NCI-H345 treated with DMSO at 0.1 percent for 48 hours (cell line): Measurements from ENCODE around the gene PCED1B.
"Not testable (repeated sequence)": the region's sequence is repeated elsewhere in the genome, so short reads cannot be mapped to it uniquely, and the experiment has no call there.

Source experiments
- DNase-seq: peaks from one replicate; lab custom pipeline; 2025; ENCODE audit not compliant: unreplicated experiment; lab: John Stamatoyannopoulos, UW

Gene PCED1B

DNA sequence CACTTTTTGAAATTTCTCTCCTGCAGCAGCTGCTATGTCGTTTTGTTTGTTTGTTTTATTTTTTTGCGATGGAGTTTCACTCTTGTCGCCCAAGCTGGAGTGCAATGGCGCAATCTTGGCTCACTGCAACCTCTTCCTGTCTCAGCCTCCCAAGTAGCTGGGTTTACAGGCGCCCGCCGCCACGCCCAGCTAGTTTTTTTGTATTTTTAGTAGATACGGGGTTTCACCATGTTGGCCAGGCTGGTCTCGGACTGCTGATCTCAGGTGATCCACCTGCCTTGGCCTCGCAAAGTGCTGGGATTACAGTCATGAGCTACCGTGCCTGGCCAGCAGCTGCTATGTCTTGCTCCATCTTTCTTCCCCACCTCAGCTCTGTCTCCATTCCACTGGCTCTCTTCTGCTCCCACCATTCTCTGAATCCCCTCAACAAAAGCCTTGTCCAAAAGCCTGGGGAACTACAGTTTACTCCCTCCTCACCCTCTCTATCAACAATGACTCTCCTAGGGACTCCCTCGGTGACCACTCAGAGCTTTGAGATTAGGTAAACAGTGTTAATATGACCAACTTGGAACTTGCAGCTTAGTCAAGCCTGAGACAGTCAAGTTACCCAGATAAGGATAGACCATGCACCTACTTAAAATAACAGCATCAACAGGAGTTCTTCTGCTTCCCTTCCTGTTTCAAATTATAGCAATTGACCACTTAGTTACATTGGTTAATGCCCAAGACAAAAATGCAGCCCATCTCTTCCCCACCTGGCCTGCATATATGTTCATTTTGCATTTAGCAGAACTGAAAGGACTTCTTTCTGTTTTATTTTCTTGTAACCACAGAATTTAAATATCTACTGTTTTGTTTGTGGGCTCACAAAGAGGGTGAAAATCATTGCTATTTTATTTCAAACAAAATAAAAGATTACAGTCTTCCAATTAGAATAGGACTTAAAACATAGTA is 189.4 kb downstream of the PCED1B start:
- DNase-seq, result no peak

DNA sequence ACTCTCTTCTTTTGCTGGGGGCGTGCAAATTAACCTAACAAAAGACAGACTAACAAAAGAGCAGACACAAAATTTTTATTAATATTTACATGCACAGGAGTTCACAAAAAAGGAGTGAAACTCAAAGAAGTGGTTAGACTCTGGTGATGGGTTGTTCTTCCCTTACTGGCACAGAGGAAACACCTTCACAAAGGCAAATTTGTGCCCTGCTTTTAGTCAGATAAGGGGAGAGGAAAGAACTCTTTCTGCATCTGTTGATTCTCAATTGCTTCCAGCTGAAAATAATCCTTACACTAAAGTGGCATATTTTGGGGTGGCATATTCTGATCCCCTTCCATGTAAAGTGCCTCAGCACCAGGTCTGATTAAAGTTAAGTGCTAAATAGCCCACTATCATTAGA is 190.5 kb downstream of the PCED1B start:
- no peak for DNase-seq

DNA sequence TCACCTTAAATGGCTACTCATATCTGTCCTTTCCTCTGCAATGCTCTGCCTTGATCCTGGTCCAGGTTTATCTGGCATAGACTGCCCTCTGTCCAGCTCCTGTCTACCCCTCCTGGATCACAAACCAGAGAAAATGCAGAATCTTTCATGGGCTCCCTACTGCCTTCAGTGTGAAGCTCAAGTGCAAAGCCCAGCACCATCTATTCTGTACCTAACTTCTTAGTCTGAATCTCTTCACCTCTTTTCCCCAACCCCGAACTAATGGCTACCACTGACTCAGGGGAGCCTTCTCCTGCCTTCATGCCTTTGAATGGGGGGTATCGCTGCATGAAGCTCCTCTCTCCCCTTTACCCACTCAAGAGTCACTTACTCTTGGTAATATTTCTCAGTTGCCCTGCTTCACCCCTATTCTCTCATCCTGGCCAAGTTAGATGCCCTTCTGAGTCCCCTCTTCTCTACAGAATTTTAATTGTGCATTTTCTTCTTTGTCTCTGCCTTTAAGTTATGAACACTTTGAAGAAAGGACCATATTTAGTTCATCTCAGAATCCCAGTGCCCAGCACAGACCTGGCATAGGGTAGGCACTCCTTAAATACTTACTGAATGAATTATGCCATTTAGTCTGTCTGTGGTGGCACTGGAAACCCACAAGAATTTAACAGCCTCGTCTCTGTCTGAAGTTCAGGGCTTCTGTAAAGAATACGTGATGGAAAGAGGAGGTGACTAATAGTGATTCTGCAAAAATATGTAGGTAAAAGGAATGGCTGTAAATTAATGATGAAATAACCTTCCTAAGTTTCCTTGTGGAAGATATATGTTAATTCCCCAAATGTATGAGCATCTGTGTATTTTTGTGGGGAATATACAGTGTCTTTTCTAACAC is 191.6 kb downstream of the PCED1B start:
- no peak for DNase-seq

DNA sequence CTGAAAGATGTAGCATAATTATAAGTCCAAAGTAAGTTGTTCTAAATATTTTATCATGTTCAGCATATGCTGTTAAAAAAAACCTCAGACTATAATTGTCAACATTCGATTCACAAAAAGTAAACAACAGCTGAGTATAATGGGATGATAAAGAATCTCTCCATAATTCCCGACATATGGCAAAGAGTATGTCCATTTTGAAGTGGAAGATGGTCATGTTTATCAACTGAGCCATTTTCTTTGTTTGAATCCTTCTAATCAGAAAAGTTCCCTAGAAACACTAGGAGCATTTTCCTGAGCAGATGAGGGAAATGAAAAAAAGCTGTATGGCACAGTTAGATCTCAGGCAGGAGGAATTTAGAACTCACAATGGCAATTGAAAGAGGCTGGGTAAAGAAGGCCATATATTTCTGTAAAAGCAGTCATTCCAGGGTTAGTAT is 192.4 kb downstream of the PCED1B start:
- DNase-seq, result no peak

DNA sequence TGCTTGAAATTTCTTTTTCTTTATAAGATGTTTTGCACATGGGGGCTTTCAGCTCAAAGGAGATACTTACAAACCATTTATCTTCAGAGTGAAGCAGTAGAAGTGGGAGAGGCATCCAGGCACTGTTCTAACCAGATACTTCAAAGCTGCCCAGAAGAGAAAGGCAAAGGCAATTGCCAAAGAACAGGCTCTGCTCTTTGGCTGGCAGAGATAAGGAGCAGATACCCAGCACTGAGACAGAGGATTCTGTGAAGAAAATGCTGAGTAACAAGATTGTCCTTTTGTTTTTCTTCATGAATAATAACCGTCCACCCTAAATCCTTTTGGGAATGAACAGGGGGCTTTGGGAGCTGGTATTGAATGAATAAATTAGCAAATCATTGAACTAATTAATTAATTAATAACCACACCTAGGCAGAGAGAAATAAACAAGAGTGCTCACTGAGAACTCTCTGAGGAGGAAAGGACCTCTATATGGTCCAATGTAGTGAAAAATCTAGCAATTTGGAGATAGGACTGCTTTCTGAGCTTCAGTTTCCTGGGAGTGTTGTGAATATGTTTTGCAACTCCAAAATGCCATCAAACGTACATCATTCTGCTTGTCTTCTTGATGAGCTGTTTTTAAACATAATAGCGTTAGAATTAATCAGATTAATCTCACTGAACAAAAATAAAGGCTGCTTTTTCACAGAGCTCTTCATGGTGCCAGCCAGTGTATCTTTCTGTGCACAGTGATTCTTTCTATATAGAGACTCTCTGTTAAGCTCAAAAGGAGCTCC is 193.2 kb downstream of the PCED1B start:
- no peak for DNase-seq

DNA sequence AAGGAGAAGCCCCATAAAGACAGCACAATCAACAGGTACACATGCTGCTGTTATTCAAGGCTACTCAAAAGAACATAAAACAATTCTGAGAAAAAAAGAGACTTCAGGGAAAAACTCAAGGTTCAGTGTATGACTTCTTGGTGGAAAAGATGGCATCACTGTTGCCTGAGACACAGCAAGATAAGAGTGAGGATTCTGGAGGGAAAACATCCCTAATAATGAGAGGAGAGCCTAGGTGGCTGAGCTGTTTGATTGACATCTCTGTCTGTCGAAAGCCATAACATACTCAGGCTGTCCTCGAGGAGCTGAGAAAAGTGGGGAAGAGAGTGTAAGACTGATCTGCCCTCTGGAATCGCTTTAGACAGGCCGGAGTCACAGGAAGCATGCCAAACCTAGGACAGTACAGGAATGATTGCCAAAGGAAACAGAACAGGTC is 193.8 kb downstream of the PCED1B start:
- no peak for DNase-seq

DNA sequence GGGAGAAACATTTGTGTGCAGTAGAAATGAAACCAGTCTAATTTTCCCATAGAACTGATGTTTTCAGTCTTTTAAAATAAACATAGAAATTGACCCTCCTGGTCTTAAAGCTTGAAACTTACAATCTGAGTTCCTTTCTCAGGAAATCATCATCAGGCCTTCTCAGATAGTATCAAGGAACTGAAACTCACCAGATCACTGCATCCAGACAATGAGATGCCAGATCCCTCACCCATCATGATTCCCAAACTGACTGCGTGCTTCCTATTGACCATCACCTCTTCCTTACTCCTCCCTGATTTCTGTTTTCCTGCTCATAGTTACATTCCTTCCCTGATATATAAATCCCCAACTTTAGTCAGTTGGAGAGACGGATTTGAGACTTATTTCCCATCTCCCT is 195.3 kb downstream of the PCED1B start:
- DNase-seq, result no peak

DNA sequence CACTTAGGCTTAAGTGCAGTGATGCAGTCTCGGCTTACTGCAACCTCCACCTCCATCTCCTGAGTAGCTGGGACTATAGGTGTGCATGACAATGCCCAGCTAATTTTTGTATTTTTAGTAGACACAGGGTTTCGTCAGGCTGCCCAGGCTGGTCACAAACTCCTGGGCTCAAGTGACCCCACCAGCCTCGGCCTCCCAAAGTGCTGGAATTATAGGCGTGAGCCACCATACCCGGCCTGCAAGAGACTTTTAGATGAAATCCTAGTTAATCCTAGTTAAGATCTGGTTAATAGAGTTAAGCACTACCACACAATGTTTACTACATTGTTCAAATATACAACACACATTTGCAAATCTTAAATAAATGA is 196.8 kb downstream of the PCED1B start:
- DNase-seq, result no peak

DNA sequence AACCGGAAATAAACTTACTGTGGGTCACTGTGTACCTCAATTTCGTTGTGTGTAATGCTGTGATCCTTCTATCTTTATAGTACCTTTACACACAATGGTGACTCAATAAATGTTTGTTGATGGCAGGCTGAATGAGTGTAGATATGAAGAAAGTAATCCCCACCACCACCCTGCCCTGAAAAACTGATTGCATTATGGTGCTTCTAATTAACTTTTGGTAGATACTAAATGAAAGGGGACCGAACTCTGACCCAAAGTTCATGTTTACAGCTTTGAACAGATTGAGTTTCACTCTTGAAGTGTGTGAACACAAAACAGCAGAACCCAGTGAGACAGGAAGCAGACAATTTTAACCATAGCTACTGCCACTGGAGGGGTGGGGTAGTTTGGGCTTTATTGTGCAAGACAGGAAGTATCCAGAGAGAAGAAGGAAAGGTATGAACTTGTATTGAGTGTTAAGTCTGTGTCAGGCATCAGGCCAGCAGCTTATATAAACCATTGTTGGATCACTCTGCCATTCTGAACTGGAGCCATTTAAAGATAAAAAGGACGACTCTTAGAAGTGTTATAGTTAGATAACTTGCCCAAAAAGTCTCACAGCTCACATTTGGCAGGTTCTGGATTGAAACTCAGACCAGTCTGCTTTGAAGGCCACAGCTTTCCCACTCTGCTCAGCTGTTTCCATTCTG is 197.3 kb downstream of the PCED1B start:
- DNase-seq, result no peak

DNA sequence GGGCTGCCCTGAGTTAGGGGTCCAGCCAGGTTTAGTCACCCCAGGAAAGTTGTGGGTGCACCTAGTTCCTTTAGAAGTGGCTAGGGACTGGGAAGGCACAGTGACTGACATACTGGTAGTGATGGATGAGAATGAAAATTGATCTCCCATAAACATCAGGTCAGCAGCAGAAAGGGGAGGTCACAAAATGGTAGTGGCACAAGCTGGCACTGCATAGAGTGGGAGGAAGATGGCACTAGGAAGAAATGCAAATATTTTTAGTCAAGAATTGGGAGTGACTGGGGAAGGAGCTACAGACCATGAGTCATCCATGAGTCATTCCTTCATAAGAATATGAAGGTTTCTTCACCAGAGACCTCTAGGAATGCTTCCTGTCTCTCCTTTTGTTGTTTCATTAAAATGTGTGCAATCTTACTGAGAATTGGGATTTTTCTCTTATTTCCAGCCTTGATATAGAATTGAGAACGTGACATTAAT is 198.6 kb downstream of the PCED1B start:
- DNase-seq, result no peak

DNA sequence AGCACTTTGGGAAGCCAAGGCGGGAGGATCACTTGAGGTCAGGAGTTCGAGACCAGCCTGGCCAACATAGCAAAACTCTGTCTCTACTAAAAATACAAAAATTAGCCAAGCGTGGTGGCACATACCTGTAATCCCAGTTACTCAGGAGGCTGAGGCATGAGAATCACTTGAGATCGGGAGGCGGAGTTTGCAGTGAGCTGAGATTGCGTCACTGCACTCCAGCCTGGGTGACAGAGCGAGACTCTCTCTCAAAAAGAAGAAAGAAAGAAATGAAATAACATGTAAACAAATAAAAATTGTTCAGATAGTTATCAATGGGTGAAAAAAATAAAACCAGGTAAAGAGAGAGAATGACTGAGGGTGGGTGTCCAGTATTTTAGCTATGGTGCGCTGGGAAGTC is 200.3 kb downstream of the PCED1B start:
- not testable (repeated sequence) for DNase-seq

DNA sequence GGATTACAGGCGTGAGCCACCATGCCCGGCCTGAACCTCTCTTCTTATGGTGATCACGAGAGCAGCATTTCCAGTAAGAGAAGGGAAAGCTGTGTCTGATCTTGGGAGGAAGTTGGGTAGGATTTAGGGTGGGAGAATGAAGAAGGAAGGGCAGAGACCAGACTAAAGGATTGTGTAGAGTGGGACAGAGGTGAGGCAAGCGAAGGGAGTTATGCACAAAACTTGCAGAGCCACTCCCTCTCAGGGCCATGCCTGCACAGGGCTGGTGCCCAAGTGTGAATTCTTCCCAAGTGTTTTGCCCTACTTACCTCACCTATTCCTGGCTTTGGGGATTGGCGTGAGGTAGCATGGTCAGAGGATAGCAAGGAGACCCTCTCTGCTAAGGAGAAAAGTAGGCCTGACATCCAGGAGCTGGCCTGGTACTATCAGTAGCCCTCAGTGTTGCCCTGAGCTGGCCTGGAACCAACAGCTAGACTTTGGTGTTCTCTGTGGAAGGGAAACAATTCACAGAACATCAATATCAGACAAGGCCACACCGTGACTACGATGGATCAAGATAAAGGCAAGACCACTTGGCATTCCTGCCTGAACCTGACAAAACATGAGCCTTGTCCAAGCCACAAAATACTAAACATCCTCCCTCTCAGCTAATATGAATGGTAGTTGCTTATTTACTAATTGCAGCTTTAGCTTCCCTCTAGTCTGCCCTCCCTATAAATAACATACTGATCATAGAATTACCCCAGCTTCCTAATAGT is 201.3 kb downstream of the PCED1B start:
- DNase-seq, result no peak

DNA sequence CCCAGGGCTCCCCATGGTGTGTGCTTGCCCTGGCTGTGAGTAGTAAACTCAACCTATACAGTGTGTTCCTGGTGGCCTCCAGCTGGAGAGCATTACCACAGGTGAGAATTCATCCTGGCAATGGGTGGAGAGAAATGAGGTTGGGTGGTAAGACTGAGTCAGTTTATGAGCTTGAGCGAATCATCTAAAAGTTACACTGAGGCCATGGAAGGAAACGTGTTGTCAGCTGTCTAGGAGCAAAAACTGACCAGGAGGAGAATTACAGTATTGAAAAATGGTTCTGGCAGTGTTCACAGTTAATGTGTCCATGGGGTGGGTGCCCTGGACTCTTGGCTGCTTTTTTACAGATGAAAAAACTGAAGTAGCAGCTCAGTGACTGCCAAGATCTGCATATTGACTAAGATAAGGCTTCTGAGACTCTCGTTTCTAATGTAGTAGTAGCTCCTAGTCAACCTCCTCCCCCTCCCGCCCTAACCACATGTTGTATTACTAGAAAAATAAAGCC is 202.3 kb downstream of the PCED1B start:
- DNase-seq, result no peak

DNA sequence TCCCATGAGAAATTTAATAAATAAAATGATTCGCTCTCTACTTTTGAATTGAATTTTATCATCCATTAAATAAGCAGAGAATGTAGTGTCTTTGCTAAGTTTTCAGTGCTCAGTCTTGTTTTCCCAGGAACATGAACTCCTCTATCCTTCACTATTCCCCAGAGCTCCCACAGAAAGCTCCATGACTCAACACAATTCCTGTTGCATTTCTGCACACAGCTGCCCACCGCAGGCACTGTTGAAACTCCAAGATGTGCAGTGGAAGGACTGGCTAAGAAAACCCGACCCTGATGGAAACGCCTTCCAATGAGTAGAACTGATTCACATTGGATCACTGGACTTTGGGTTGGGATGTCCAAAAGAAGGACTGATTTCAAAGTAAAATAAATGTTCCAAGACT is 202.8 kb downstream of the PCED1B start:
- DNase-seq, result no peak
